HG03025 (cell line): ENCODE measurements around the gene ATP6V0A1.
A peak's percentile ranks its signal among the peaks of the same experiment; 100 is the strongest.
"Not testable (repeated sequence)": the region's sequence is repeated elsewhere in the genome, so short reads cannot be mapped to it uniquely, and the experiment has no call there.

Experiments
- ATAC-seq: cut with Tn5 transposase; IDR thresholded peaks from one replicate; pipeline ENCODE4 v1.9.1; 2021; ENCODE audit warnings: mild to moderate bottlenecking, moderate library complexity; ENCODE audit not compliant: unreplicated experiment, low FRiP score

Gene ATP6V0A1

GRCh38 chr17:42536372-42537155 lies 77.9 kb downstream of the ATP6V0A1 start:
- peak; percentile 47 for ATAC-seq

- ATAC-seq: no peak
These were observed 78.6 kb downstream of the ATP6V0A1 start for GRCh38 chr17:42537156-42537805.

GRCh38 chr17:42537826-42538451 lies 79.3 kb downstream of the ATP6V0A1 start:
- no peak for ATAC-seq

GRCh38 chr17:42538482-42538881 lies 79.8 kb downstream of the ATP6V0A1 start:
- no peak for ATAC-seq

GRCh38 chr17:42540558-42540957 lies 81.9 kb downstream of the ATP6V0A1 start:
- not testable (repeated sequence) for ATAC-seq

GRCh38 chr17:42541041-42541833 lies 82.6 kb downstream of the ATP6V0A1 start:
- no peak for ATAC-seq

GRCh38 chr17:42543190-42544079 lies 84.8 kb downstream of the ATP6V0A1 start:
- ATAC-seq: no peak

- ATAC-seq: no peak
These were observed 86.2 kb downstream of the ATP6V0A1 start for GRCh38 chr17:42544874-42545283.

- ATAC-seq: not testable (repeated sequence)
These were observed 87.3 kb downstream of the ATP6V0A1 start for GRCh38 chr17:42545755-42546505.

GRCh38 chr17:42547001-42547461 lies 88.4 kb downstream of the ATP6V0A1 start:
- ATAC-seq: no peak

- no peak for ATAC-seq
These were observed 89.0 kb downstream of the ATP6V0A1 start for GRCh38 chr17:42547698-42548069.

- peak; percentile 57 for ATAC-seq
These were observed 89.6 kb downstream of the ATP6V0A1 start for GRCh38 chr17:42548070-42548837.

GRCh38 chr17:42548993-42549755 lies 90.5 kb downstream of the ATP6V0A1 start:
- ATAC-seq: no peak

- not testable (repeated sequence) for ATAC-seq
These were observed 94.1 kb downstream of the ATP6V0A1 start, which contains the start of gene HSD17B1 for GRCh38 chr17:42552736-42553135. HSD17B1 (plus strand) TSS chr17:42552923; CDS start chr17:42552934, 11 bp downstream.

GRCh38 chr17:42553161-42553818 lies 94.6 kb downstream of the ATP6V0A1 start:
- ATAC-seq: no peak

GRCh38 chr17:42553866-42554249 lies 95.2 kb downstream of the ATP6V0A1 start:
- ATAC-seq: no peak
